Parathyroid adenoma (tissue), 2 donors: ENCODE measurements around the gene RBSN.
"Not testable (repeated sequence)": the region's sequence is repeated elsewhere in the genome, so short reads cannot be mapped to it uniquely, and the experiment has no call there.

Source experiments
- H2AFZ ChIP-seq: fragments of 300-600 bp; sonication (generic); one replicate; pipeline ENCODE4 v1.7.0; 2017; ENCODE audit warnings: antibody characterized with exemption, mild to moderate bottlenecking
- H3K27ac ChIP-seq: fragments of 300-600 bp; sonication (generic); one replicate; pipeline ENCODE4 v1.7.0; 2017
- H3K27me3 ChIP-seq: fragments of 300-600 bp; sonication (generic); one replicate; pipeline ENCODE4 v1.7.0; 2017; ENCODE audit warnings: low read length; ENCODE audit not compliant: control insufficient read depth, insufficient read depth
- H3K36me3 ChIP-seq: fragments of 300-600 bp; sonication (generic); one replicate; pipeline ENCODE4 v1.7.0; 2017; ENCODE audit warnings: low read length; ENCODE audit not compliant: control insufficient read depth, insufficient read depth
- H3K4me1 ChIP-seq: fragments of 300-600 bp; sonication (generic); one replicate; pipeline ENCODE4 v1.7.0; 2017; ENCODE audit warnings: control low read depth
- H3K4me2 ChIP-seq: fragments of 300-600 bp; sonication (generic); one replicate; pipeline ENCODE4 v1.7.0; 2017; ENCODE audit warnings: low read length
- H3K4me3 ChIP-seq: fragments of 300-600 bp; sonication (generic); one replicate; pipeline ENCODE4 v1.7.0; 2017; ENCODE audit warnings: low read depth, low read length
- H3K79me2 ChIP-seq: fragments of 300-600 bp; sonication (generic); one replicate; pipeline ENCODE4 v1.7.0; 2017; ENCODE audit warnings: control low read depth
- H3K9ac ChIP-seq: fragments of 300-600 bp; sonication (generic); one replicate; pipeline ENCODE4 v1.7.0; 2017; ENCODE audit warnings: mild to moderate bottlenecking
- H3K9me3 ChIP-seq: fragments of 300-600 bp; sonication (generic); one replicate; pipeline ENCODE4 v1.7.0; 2017; ENCODE audit warnings: low read length; ENCODE audit not compliant: control insufficient read depth
- CTCF ChIP-seq: fragments of 300-600 bp; sonication (generic); IDR thresholded peaks from one replicate; pipeline ENCODE4 v1.7.0; 2017; ENCODE audit warnings: antibody characterized with exemption, mild to moderate bottlenecking
- donor health status: primary hyperparathyroidism.

The RBSN gene

GRCh38 chr3:15098503-15099363 lies at the start of gene RBSN:
TSS of gene RBSN (minus strand) at chr3:15099148. CDS start at chr3:15096120, 3,028 bp downstream.
- no peaks in the 10 kb centered on the region for H3K36me3 ChIP-seq
- H3K4me3 ChIP-seq: peak within 1 kb of the TSS; percentile 83
- H3K9me3 ChIP-seq: no peaks in the 10 kb centered on the region
- H3K27ac ChIP-seq: peak within 1 kb of the TSS; percentile 79
- peak within 1 kb of the TSS; percentile 92 for H3K4me2 ChIP-seq
- H3K4me1 ChIP-seq: peaks cover 21% of the 10 kb centered on the region
- no peak for TF ChIP-seq CTCF
- H3K9ac ChIP-seq: peak within 1 kb of the TSS; percentile 47
- H3K79me2 ChIP-seq: peaks cover 12% of the 10 kb centered on the region
- H2AFZ ChIP-seq: peak within 1 kb of the TSS; percentile 95
- no peaks in the 10 kb centered on the region for H3K27me3 ChIP-seq

GRCh38 chr3:15148614-15149013 lies 49.7 kb upstream of the RBSN start:
- Histone ChIP-seq H3K4me3 (no peak overlapping the region), H3K9ac (no peak overlapping the region), H2AFZ (no peak overlapping the region), H3K4me2 (no peak overlapping the region), H3K27me3 (no peaks in the 10 kb centered on the region), H3K9me3 (no peaks in the 10 kb centered on the region), H3K36me3 (no peaks in the 10 kb centered on the region), H3K27ac (no peak overlapping the region), H3K4me1 (no peaks in the 10 kb centered on the region), H3K79me2 (no peaks in the 10 kb centered on the region)
- TF ChIP-seq CTCF: no peak

- not testable (repeated sequence) for H3K9ac ChIP-seq, H3K27me3 ChIP-seq, H3K4me2 ChIP-seq, H3K4me3 ChIP-seq, H3K36me3 ChIP-seq, H3K4me1 ChIP-seq, H3K9me3 ChIP-seq, H2AFZ ChIP-seq, H3K27ac ChIP-seq, H3K79me2 ChIP-seq
These were observed 37.9 kb upstream of the RBSN start for GRCh38 chr3:15136885-15137284.

- H3K4me1 ChIP-seq, H2AFZ ChIP-seq, H3K9me3 ChIP-seq, H3K36me3 ChIP-seq, H3K79me2 ChIP-seq, H3K27me3 ChIP-seq, H3K9ac ChIP-seq, H3K4me3 ChIP-seq, H3K27ac ChIP-seq, H3K4me2 ChIP-seq: not testable (repeated sequence)
These were observed 36.0 kb upstream of the RBSN start for GRCh38 chr3:15134968-15135367.

GRCh38 chr3:15128403-15128802 lies 29.5 kb upstream of the RBSN start:
- H3K9ac ChIP-seq, H3K27me3 ChIP-seq, H2AFZ ChIP-seq, H3K4me1 ChIP-seq, H3K27ac ChIP-seq, H3K4me2 ChIP-seq, H3K9me3 ChIP-seq, H3K36me3 ChIP-seq, H3K4me3 ChIP-seq, H3K79me2 ChIP-seq: not testable (repeated sequence)

- H3K36me3 ChIP-seq, H2AFZ ChIP-seq, H3K27me3 ChIP-seq, H3K79me2 ChIP-seq, H3K9ac ChIP-seq, H3K4me2 ChIP-seq, H3K9me3 ChIP-seq, H3K4me1 ChIP-seq, H3K4me3 ChIP-seq, H3K27ac ChIP-seq: not testable (repeated sequence)
These were observed 28.0 kb upstream of the RBSN start for GRCh38 chr3:15126975-15127374.
